ENCODE measurements around the gene MARCHF10. TPM values are rescaled to one million over a fixed set of nuclear protein-coding genes. Genes with fewer than 3 reads are reported as not detected.

The MARCHF10 gene
- total and polyA plus RNA-seq, 2 of the 4 experiments (the other 2 are of a cell fraction): 0.18 to 0.74 TPM

GRCh38 chr17:62676231-62676943 lies 131.7 kb downstream of the MARCHF10 start:
- no peak overlapping the region for H3K14ac ChIP-seq (replicated peaks; ENCODE audit: low read depth, low read length)
- TF ChIP-seq SMC3 (IDR thresholded peaks at IDR 0.05; ENCODE audit: low read depth, low read length): no peak
- TF ChIP-seq RAD21 (IDR thresholded peaks at IDR 0.05; ENCODE audit: low read length): no peak
- no peak for TF ChIP-seq CHD1 (IDR thresholded peaks at IDR 0.05; ENCODE audit: low read depth, low read length)
- H3K79me1 ChIP-seq (ENCODE audit: low read depth in 1 of 2, low read length in 2 of 2): peaks cover 2 to 25% of the 10 kb centered on the region in 2 experiments
- no peaks in the 10 kb centered on the region for H3K27me3 ChIP-seq (ENCODE audit: control insufficient read depth, insufficient read depth, low read length)
- no peak overlapping the region for H2AK9ac ChIP-seq (replicated peaks; ENCODE audit: low read depth, low read length, poor library complexity)
- ChIA-PET CTCF (no interaction called here), POLR2A (ENCODE audit: unreplicated experiment) (no interaction called here)
- no peak overlapping the region for H3K4me2 ChIP-seq (ENCODE audit: low read depth, low read length)
- H3K4me3 ChIP-seq (ENCODE audit: insufficient read depth, low read depth, low read length): no peak overlapping the region
- no peak overlapping the region for H2BK15ac ChIP-seq (ENCODE audit: low read depth, low read length)
- H2AK5ac ChIP-seq (ENCODE audit: low read depth, low read length): no peak overlapping the region
- H3K18ac ChIP-seq (ENCODE audit: low read depth, low read length): no peak overlapping the region
- no TSS peak for BruUV-seq (replicated peaks)
- H3K9me1 ChIP-seq (ENCODE audit: insufficient read depth, low read length): no peaks in the 10 kb centered on the region
- 100% methylated on average over 8 of the region's 16 CpGs; no CpG with 5 or more reads in 1 of the 2 experiments for WGBS, 2 experiments (ENCODE audit: extremely low coverage in 2 of 2, insufficient read length in 1 of 2)
- H3K27ac ChIP-seq (ENCODE audit: insufficient read depth, low read length): no peak overlapping the region
- H2BK5ac ChIP-seq (ENCODE audit: low read depth, low read length, poor library complexity, severe bottlenecking): no peak overlapping the region
- no peaks in the 10 kb centered on the region for H3K9me3 ChIP-seq (ENCODE audit: control insufficient read depth, insufficient read depth, low read length)
- no peak overlapping the region for H3K56ac ChIP-seq (ENCODE audit: extremely low read depth, insufficient read depth, low read length)
- intact Hi-C loops (cut with micrococcal nuclease): no loop called here
- H4K5ac ChIP-seq (ENCODE audit: low read depth, low read length): no peak overlapping the region
- H2AFZ ChIP-seq (replicated peaks; ENCODE audit: low read length, poor library complexity): no peak overlapping the region
- H3K4me1 ChIP-seq (ENCODE audit: control insufficient read depth, insufficient read depth, low read length): no peaks in the 10 kb centered on the region
- no peak overlapping the region for H4K91ac ChIP-seq (ENCODE audit: insufficient read depth, low read depth, low read length)
- H2BK120ac ChIP-seq (ENCODE audit: low read depth, low read length): no peak overlapping the region
- dilution Hi-C loops (cut with HindIII; ENCODE audit: low sequenced_read_pairs, unreplicated experiment): no loop called here
- H3K4ac ChIP-seq (ENCODE audit: low read depth, low read length): no peak overlapping the region
- H3K9ac ChIP-seq (ENCODE audit: low read depth, low read length): no peak overlapping the region
- peaks cover 85% of the 10 kb centered on the region for H3K36me3 ChIP-seq (ENCODE audit: control insufficient read depth, insufficient read depth, low read length)
- H4K8ac ChIP-seq (ENCODE audit: low read depth in 2 of 2, low read length in 2 of 2): no peak overlapping the region
- in situ Hi-C loops (cut with MboI; ENCODE audit: low sequenced_read_pairs): no loop called here
- H3K23ac ChIP-seq (ENCODE audit: low read depth, low read length): no peak overlapping the region
- no peak overlapping the region for H2BK20ac ChIP-seq (ENCODE audit: low read depth, low read length)
- DNase-seq (no peak), ATAC-seq (ENCODE audit: low read depth) (no peak)
- peaks cover 5% of the 10 kb centered on the region for H4K20me1 ChIP-seq (ENCODE audit: insufficient read depth, low read length)

Measured in IMR-90 (cell line).